ENCODE results near the gene STH.
"Not testable (repeated sequence)": the region's sequence is repeated elsewhere in the genome, so short reads cannot be mapped to it uniquely, and the experiment has no call there.

Gene STH

GRCh38 chr17:46009681-46010596 lies 10.9 kb downstream of the STH start:
- FAIRE-seq, result no peak

- no peak for FAIRE-seq
Observed at GRCh38 chr17:46010597-46011186, 11.6 kb downstream of the STH start.

- FAIRE-seq, result no peak
Observed at GRCh38 chr17:46011711-46012505, 12.9 kb downstream of the STH start.

GRCh38 chr17:46012506-46013079 lies 13.5 kb downstream of the STH start:
- FAIRE-seq, result no peak

- no peak for FAIRE-seq
Observed at GRCh38 chr17:46013127-46013501, 14.1 kb downstream of the STH start.

GRCh38 chr17:46013502-46014165 lies 14.6 kb downstream of the STH start:
- no peak for FAIRE-seq

GRCh38 chr17:46019408-46019925 lies 20.4 kb downstream of the STH start:
- FAIRE-seq, result not testable (repeated sequence)

- no peak for FAIRE-seq
Observed at GRCh38 chr17:46020023-46020761, 21.1 kb downstream of the STH start.

GRCh38 chr17:46020998-46021397 lies 21.9 kb downstream of the STH start:
- no peak for FAIRE-seq

GRCh38 chr17:46023366-46023765 lies 24.3 kb downstream of the STH start:
- FAIRE-seq, result not testable (repeated sequence)

- FAIRE-seq, result no peak
Observed at GRCh38 chr17:46023783-46024388, 24.8 kb downstream of the STH start.

GRCh38 chr17:46024590-46024989 lies 25.5 kb downstream of the STH start:
- no peak for FAIRE-seq

- FAIRE-seq, result no peak
Observed at GRCh38 chr17:46025060-46025459, 26.0 kb downstream of the STH start.

- FAIRE-seq, result no peak
Observed at GRCh38 chr17:46025510-46026165, 26.6 kb downstream of the STH start.

GRCh38 chr17:46026166-46027047 lies 27.4 kb downstream of the STH start:
- FAIRE-seq, result no peak

GRCh38 chr17:46027048-46027975 lies 28.3 kb downstream of the STH start:
- FAIRE-seq, result no peak

GRCh38 chr17:46027976-46028325 lies 28.9 kb downstream of the STH start:
- FAIRE-seq, result no peak

GRCh38 chr17:46028374-46028773 lies 29.3 kb downstream of the STH start:
- no peak for FAIRE-seq
